ENCODE measurements around the gene RAB11FIP4. TPM values are rescaled to one million over a fixed set of nuclear protein-coding genes. Genes with fewer than 3 reads are reported as not detected.

The RAB11FIP4 gene
- total and polyA plus RNA-seq, 10 of the 15 experiments (the other 5 are each of a cell fraction or from before 2014, with no cell fraction given), result 1.4 to 27.0 (median 17.6) TPM

DNA sequence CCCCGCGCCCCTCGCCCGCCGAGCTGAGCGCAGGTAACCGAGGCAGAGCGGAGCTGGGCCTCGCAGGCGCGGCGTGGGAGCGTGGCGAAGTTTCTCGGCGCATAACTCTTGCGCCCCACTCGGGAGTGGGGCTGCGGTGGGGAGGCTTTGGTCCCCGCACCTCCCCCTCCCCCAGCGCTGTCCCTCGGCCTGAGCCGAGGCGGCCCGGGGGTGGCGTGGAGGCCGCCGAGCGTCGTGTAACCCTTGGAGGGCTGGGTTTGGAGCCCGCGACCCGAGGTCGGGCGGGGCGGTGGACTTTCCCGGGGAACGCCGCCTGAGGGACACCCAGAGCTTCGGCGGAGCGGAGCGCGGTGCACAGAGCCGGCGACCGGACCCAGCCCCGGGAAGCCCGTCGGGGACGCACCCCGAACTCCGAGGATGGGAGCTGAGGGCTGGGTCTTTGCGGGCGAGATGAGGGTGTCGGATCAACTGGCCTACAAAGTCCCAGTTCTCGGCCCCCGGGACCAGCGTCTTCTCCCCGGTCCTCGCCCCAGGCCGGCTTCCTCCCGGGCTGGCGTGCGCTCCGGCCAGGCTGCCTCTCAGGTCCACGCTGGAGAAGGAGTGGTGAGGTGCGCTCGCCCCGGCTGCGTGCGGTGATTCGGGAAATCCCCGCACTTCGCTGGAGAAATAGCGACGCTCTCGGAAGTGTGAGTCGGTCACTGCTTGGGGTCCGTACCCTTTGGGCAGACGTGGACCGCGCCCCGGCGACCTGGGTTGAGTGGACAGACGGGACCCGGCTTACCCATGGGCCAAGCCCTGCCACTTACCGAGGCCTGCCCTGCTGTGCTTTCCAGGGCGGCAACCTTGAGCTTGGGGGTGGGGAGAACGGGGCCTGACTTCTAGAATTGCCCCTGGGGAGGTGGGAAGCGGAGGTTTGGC is 168.4 kb downstream of the RAB11FIP4 start:
- no peak overlapping the region for H3K27ac ChIP-seq (ENCODE audit: control insufficient read depth, insufficient read depth)
- H3K4me3 ChIP-seq, result no peak overlapping the region
- H3K4me2 ChIP-seq (ENCODE audit: control insufficient read depth, insufficient read depth), result peak overlapping the region; percentile 69; the same call in 1 of the 2 replicates
- no TSS peak for BruUV-seq (replicated peaks)
- H4K20me1 ChIP-seq (ENCODE audit: control insufficient read depth, insufficient read depth), result no peaks in the 10 kb centered on the region
- in situ Hi-C loops (cut with MboI) (loop anchor here (5.0 kb wide), 1 partner anchor 282 kb away; no protein-coding TSS in a partner anchor), intact Hi-C loops (cut with micrococcal nuclease; ENCODE audit: unreplicated experiment) (no loop called here)
- 59% methylated on average over 69 of the region's 91 CpGs for WGBS (ENCODE audit: insufficient coverage, insufficient replicate concordance, low lambda C conversion rate, missing lambda C conversion rate)
- H3K27me3 ChIP-seq (replicated peaks in 1 of 2; ENCODE audit: control insufficient read depth in 2 of 2, insufficient read depth in 2 of 2, low read length in 1 of 2), result peaks cover 0 to 5% of the 10 kb centered on the region in 2 experiments; a peak in 2 of 4 replicates
- RAD21 ChIA-PET (ENCODE audit: unreplicated experiment), result no interaction called here
- CTCF ChIA-PET, result interaction anchor here (0.6 to 6.4 kb wide), 3 partner anchors 7 to 323 kb away, joined by 3 to 55 read pairs (median 3); no protein-coding TSS in a partner anchor
- TF ChIP-seq, protein P1, sequence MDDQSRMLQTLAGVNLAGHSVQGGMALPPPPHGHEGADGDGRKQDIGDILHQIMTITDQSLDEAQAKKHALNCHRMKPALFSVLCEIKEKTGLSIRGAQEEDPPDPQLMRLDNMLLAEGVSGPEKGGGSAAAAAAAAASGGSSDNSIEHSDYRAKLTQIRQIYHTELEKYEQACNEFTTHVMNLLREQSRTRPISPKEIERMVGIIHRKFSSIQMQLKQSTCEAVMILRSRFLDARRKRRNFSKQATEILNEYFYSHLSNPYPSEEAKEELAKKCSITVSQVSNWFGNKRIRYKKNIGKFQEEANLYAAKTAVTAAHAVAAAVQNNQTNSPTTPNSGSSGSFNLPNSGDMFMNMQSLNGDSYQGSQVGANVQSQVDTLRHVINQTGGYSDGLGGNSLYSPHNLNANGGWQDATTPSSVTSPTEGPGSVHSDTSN (IDR thresholded peaks at IDR 0.05; ENCODE audit: insufficient replicate concordance, low read depth, low read length), result no peak
- TF ChIP-seq GATAD2B (conservative IDR thresholded peaks at IDR 0.05; ENCODE audit: low read depth), result 0 out of 2 replicates have a peak, but pooled peaks have one; percentile 6
- H3K9me3 ChIP-seq (replicated peaks; ENCODE audit: control insufficient read depth, insufficient read depth, low read length), result no peaks in the 10 kb centered on the region
- FAIRE-seq, result no peak
- H3K9ac ChIP-seq (ENCODE audit: control insufficient read depth, insufficient read depth, low read length), result no peak overlapping the region
- H3K4me1 ChIP-seq (ENCODE audit: control insufficient read depth, insufficient read depth, low read length), result no peaks in the 10 kb centered on the region
- no peaks in the 10 kb centered on the region for H3K79me2 ChIP-seq (ENCODE audit: control insufficient read depth, insufficient read depth, low read length)
- H2AFZ ChIP-seq (ENCODE audit: control insufficient read depth, low read depth, low read length), result no peak overlapping the region; the same call in 1 of the 2 replicates
- ATAC-seq, result no peak
- POLR2A ChIA-PET, result no interaction called here
- no peaks in the 10 kb centered on the region for H3K36me3 ChIP-seq (ENCODE audit: control insufficient read depth in 2 of 2, insufficient read depth in 2 of 2, low read length in 1 of 2)
- no peak for DNase-seq (ENCODE audit: low read depth, low spot score)
- SMC1A ChIA-PET (ENCODE audit: uncharacterized antibody, unreplicated experiment), result interaction anchor here (1.5 to 2.0 kb wide), 2 partner anchors 25 to 169 kb away, joined by 3 to 5 read pairs; no protein-coding TSS in a partner anchor
